MM.1S (cell line): ENCODE data around the gene RIPOR1.
A peak's percentile ranks its signal among the peaks of the same experiment; 100 is the strongest.

ENCODE experiments used
- DNase-seq: peaks from one replicate; pipeline ENCODE4 v3.0.0-alpha.2; 2015
- H2AFZ ChIP-seq: fragments of 300-600 bp; sonication (generic); 2 replicates; pipeline ENCODE4 v1.6.0; 2016; ENCODE audit warnings: antibody characterized with exemption, low read length
- H3F3A ChIP-seq: fragments of 300-600 bp; sonication (generic); 2 replicates; pipeline ENCODE4 v1.6.1; 2016; ENCODE audit warnings: mild to moderate bottlenecking, antibody characterized with exemption, low read length, moderate library complexity, mixed read lengths; ENCODE audit not compliant: insufficient read depth
- H3K27ac ChIP-seq: fragments of 300-600 bp; sonication (generic); 2 replicates; pipeline ENCODE4 v1.5.1; 2016; ENCODE audit warnings: mild to moderate bottlenecking, low read length
- H3K27me3 ChIP-seq: fragments of 300-600 bp; sonication (generic); replicated peaks from 2 replicates; pipeline ENCODE4 v1.6.0; 2016; ENCODE audit warnings: low read length; ENCODE audit not compliant: insufficient read depth
- H3K36me3 ChIP-seq: fragments of 300-600 bp; sonication (generic); replicated peaks from 2 replicates; pipeline ENCODE4 v1.6.1; 2016; ENCODE audit warnings: mild to moderate bottlenecking, low read length, mixed read lengths; ENCODE audit not compliant: insufficient read depth
- H3K4me1 ChIP-seq: fragments of 300-600 bp; sonication (generic); 2 replicates; pipeline ENCODE4 v1.6.1; 2016; ENCODE audit warnings: low read length, mixed read lengths
- H3K4me2 ChIP-seq: fragments of 300-600 bp; sonication (generic); 2 replicates; pipeline ENCODE4 v1.6.0; 2016; ENCODE audit warnings: low read depth, low read length
- H3K4me3 ChIP-seq: fragments of 300-600 bp; sonication (generic); 2 replicates; pipeline ENCODE4 v1.5.1; 2016; ENCODE audit warnings: low read length, mixed read lengths
- H3K79me2 ChIP-seq: fragments of 300-600 bp; sonication (generic); 2 replicates; pipeline ENCODE4 v1.6.1; 2016; ENCODE audit warnings: mixed run types, low read length, mixed read lengths
- H3K9ac ChIP-seq: fragments of 300-600 bp; sonication (generic); 2 replicates; pipeline ENCODE4 v1.6.1; 2016; ENCODE audit warnings: low read length, mixed read lengths
- H3K9me2 ChIP-seq: fragments of 300-600 bp; sonication (generic); replicated peaks from 2 replicates; pipeline ENCODE4 v1.6.1; 2016; ENCODE audit warnings: mild to moderate bottlenecking, low read length, mixed read lengths; ENCODE audit not compliant: insufficient read depth
- H3K9me3 ChIP-seq: fragments of 300-600 bp; sonication (generic); replicated peaks from 2 replicates; pipeline ENCODE4 v1.6.1; 2016; ENCODE audit warnings: mild to moderate bottlenecking, low read length, mixed read lengths; ENCODE audit not compliant: insufficient read depth
- H4K20me1 ChIP-seq: fragments of 300-600 bp; sonication (generic); 2 replicates; pipeline ENCODE4 v1.6.1; 2016; ENCODE audit warnings: mild to moderate bottlenecking, low read length, moderate library complexity, mixed read lengths; ENCODE audit not compliant: insufficient read depth
- CTCF ChIP-seq: fragments of 300-600 bp; sonication (generic); IDR thresholded peaks from 2 replicates; pipeline ENCODE4 v1.5.1; 2016; ENCODE audit warnings: antibody characterized with exemption, low read length, mixed read lengths
- EZH2 ChIP-seq: fragments of 300-600 bp; sonication (generic); optimal IDR thresholded peaks from 2 replicates; pipeline ENCODE3; 2017; ENCODE audit warnings: low read depth, mild to moderate bottlenecking, antibody characterized with exemption, low read length, mixed read lengths
- EZH2phosphoT487 ChIP-seq: fragments of 300-600 bp; sonication (generic); IDR thresholded peaks from 2 replicates; pipeline ENCODE4 v1.6.1; 2018; ENCODE audit warnings: antibody characterized with exemption, low read length

The RIPOR1 gene

GRCh38 chr16:67490335-67491096, 38.1 kb upstream of the RIPOR1 start:
- no peaks in the 10 kb centered on the region for H4K20me1 ChIP-seq
- TF ChIP-seq CTCF, result no peak
- TF ChIP-seq EZH2phosphoT487, result no peak
- no peak for TF ChIP-seq EZH2
- no peak overlapping the region for H3K4me3 ChIP-seq
- H3K36me3 ChIP-seq, result no peaks in the 10 kb centered on the region
- no peaks in the 10 kb centered on the region for H3K79me2 ChIP-seq
- DNase-seq, result no peak
- no peaks in the 10 kb centered on the region for H3K27me3 ChIP-seq
- no peaks in the 10 kb centered on the region for H3K9me2 ChIP-seq
- H3K9me3 ChIP-seq, result no peaks in the 10 kb centered on the region
- no peak overlapping the region for H3K27ac ChIP-seq
- H3F3A ChIP-seq, result peaks cover 18% of the 10 kb centered on the region
- no peak overlapping the region for H3K4me2 ChIP-seq
- no peak overlapping the region for H3K9ac ChIP-seq
- H2AFZ ChIP-seq, result no peak overlapping the region
- peaks cover 15% of the 10 kb centered on the region for H3K4me1 ChIP-seq

- H3K27me3 ChIP-seq, result no peaks in the 10 kb centered on the region
- no peak for TF ChIP-seq EZH2phosphoT487
- TF ChIP-seq CTCF, result no peak
- TF ChIP-seq EZH2, result no peak
- no peaks in the 10 kb centered on the region for H3K9me3 ChIP-seq
- H3K79me2 ChIP-seq, result no peaks in the 10 kb centered on the region
- H4K20me1 ChIP-seq, result no peaks in the 10 kb centered on the region
- H2AFZ ChIP-seq, result no peak overlapping the region
- no peaks in the 10 kb centered on the region for H3K9me2 ChIP-seq
- DNase-seq, result no peak
- H3F3A ChIP-seq, result peaks cover 5% of the 10 kb centered on the region; the same call in 1 of the 2 replicates
- no peak overlapping the region for H3K27ac ChIP-seq
- no peak overlapping the region for H3K4me2 ChIP-seq
- H3K4me3 ChIP-seq, result no peak overlapping the region
- H3K9ac ChIP-seq, result no peak overlapping the region
- no peaks in the 10 kb centered on the region for H3K36me3 ChIP-seq
- peaks cover 6% of the 10 kb centered on the region for H3K4me1 ChIP-seq
Measured at GRCh38 chr16:67499106-67499505, 29.5 kb upstream of the RIPOR1 start.

GRCh38 chr16:67504031-67505021, 24.3 kb upstream of the RIPOR1 start:
- Histone ChIP-seq H2AFZ (peak overlapping the region; percentile 1), H3K9me2 (no peaks in the 10 kb centered on the region), H3K9ac (no peak overlapping the region), H4K20me1 (no peaks in the 10 kb centered on the region), H3K27ac (peak overlapping the region; percentile 27; the same call in 1 of the 2 replicates), H3K9me3 (no peaks in the 10 kb centered on the region), H3K36me3 (no peaks in the 10 kb centered on the region), H3K4me3 (no peak overlapping the region), H3K4me1 (peaks cover 11% of the 10 kb centered on the region), H3K27me3 (no peaks in the 10 kb centered on the region), H3K4me2 (0 out of 2 replicates have a peak overlapping the region, but pooled peaks have one; percentile 23), H3F3A (peaks cover 11% of the 10 kb centered on the region; the same call in 1 of the 2 replicates), H3K79me2 (no peaks in the 10 kb centered on the region)
- TF ChIP-seq EZH2phosphoT487, result no peak
- TF ChIP-seq EZH2, result no peak
- TF ChIP-seq CTCF, result no peak
- DNase-seq, result peak; percentile 31
